ENCODE data around the gene CNIH2. TPM values are rescaled to one million over a fixed set of nuclear protein-coding genes. Genes with fewer than 3 reads are reported as not detected.

The CNIH2 gene
- polyA plus RNA-seq, 3 donors: 0.16 to 1.3 TPM; not detected in 1

DNA sequence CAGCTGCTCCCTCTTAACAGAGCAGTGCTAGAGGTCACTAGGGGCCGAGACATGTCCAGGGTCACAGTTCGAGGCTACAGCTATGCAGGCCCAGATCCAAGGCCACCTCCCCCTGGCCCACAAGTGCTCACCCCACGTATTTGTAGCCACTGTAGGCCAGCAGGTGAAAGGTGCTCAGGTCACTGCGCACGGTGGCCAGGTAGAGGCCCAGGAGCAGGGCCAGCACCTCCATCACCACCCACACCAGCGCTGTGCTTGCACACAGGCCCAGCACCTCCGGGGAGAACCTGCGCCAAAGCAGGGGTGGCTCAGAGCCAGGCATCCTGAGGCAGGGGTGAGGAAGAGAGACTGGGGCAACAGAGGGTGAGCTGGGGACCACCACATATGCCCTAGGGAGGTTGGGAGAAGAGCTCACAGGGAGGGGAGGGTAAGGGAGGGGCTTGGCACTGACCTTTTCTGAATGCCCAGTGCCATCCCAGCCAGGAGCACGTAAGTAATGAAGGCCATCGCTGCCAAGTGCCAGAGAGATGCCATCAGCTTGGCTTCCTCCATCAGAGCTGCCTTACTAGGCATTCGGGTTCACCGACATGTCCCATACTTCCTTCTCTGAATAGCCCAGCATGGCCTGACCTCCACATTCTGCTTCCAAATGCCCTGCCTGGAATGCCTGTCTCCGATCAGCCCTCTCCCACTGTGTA lies 7.4 kb downstream of the CNIH2 start:
- H3K27ac ChIP-seq (ENCODE audit: low read depth, low read length): no peak overlapping the region
- WGBS, 3 donors: 82 to 91% (median 84%) methylated on average over 13 of the region's 13 CpGs

DNA sequence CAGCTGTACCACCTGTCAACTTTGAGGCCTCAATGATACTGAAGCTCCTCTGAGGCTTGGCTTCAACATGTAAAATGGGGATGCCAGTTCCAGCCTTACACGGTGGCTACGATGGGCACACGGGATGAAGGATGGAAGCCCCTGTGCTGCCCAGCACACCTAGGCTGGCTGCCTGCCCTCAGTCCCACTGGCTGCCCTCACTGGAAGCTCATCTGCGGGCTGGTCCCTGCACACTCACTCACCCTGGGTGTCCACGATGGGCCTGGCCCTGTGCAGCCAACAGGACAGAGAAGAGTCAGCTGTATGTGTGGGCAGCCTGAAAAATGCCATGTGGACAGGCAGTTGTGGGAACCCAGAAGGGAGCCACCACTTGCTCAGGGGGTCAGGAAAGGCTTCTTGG lies 8.7 kb downstream of the CNIH2 start:
- no peak overlapping the region for H3K27ac ChIP-seq (ENCODE audit: low read depth, low read length)
- 84 to 85% (median 85%) methylated on average over 5 of the region's 5 CpGs for whole genome bisulfite sequencing, 3 donors

DNA sequence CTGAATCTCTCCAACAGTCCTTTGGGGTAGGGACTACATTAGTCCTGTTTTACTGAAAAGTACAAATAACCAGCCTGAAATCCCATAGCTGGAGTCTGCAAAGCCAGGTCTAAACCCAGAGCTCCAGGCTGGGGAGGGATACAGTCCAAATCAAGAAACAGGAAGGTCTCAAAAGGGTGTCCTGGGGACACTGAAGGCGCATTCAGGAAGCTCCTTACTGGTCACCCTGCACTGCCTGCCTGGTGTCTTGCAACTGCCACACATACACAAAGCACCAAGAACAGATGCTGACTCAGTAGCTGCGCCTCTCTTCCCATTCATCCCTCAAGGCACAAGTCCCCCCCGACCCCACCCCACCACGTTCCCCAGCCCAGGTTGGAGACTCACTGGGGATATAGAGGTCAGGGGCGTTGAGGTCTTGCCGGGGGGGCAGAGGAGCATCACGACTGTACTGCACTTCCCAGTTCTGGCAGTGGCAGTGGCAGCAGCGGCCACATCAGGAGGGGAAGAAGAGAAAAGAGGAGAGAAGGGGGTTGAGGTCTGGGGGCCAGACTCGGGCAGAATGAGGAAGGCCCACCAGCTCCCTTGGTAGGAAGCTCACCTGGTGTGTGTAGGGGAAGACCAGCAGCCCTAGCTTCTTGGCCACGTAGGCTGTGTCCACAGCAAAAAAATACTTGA lies 9.4 kb downstream of the CNIH2 start:
- 55 to 69% (median 59%) methylated on average over 10 of the region's 10 CpGs for WGBS, 3 donors
- no peak overlapping the region for H3K27ac ChIP-seq (ENCODE audit: low read depth, low read length)

DNA sequence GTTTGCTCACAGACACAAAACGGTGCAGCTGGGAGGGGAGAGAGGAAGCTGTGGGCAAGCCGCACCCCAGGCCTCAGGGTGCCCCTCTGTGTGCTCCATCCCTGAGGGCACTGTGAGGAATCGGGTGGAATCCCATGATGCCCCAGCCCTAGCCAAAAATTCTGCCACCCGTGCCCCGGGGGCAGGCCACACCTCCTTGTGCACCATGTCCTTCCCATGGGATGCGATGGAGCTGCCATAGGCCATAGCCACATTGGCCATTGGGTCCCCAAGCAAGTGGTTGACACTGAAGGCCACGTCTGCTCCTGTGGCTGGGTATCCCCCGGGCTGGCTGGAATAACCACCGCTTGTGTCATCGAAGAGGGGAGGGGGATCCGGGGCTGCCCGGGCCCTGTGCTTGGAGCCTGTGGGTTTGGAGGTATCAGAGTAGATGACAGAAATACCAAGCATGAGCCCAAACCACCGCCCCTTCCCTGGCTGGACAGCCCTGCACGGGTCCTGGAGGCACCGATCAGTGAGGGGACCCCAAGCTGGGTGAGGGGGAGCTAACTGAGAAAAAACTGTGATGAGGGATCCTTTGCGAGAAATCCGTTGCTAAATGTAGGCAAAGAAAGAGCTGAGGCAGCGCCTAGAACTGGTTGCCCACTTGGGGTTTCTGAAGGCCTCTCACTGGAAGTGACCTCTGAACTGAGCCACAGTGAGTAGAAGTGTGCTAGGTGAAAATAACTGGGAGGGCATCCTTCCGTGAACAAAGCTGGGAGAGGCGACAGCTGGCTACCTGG lies 10.1 kb downstream of the CNIH2 start:
- H3K27ac ChIP-seq (ENCODE audit: low read depth, low read length): no peak overlapping the region
- WGBS, 3 donors: 29 to 37% (median 35%) methylated on average over 19 to 20 of the region's 20 CpGs

DNA sequence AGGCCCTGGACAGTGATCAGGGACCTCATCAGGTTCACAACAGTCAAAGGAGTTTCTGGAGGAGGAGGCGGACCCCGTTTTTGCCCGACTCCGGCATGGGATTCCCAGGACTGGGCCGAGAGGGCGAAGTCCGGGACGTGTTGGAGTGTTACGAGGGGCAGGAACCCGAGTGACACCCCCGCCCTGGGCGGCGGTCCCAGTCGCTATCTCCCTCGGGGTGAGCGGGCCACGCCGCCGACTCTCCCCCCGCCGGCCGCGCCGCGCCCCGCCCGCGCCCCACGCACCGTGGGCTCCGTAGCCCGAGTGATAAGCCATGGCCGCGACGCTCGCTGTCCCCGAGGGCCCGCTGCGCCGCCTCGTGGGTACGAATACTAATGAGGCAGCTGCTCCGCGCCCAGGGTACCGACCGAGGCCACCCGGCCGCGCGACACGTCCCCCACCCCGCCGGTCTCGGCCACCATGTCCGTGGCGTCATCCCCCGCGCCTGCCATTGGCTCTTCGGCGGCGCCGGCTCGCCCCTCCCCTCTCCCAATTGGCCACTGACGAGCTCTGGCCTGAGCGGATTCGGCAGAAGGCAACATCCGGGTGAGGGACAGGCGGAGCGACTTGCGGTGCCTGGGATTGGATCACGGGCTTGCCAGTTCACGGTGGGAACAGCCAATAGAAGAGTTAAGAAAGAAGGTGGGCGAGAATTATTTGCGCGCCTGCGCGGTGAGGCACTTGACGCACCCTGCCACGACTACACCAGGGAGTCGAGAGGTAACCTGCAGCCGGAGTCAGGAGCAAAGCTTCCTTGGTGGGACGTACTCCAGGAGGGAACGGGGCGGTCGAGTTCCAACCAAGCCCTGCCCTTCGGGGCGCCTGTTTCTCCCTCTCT lies 10.9 kb downstream of the CNIH2 start, which contains the start of gene YIF1A:
YIF1A (minus strand) TSS at position 473 of the 877 bp plus-strand sequence; CDS start at position 315, 158 bp downstream.
- peak within 1 kb of the TSS; percentile 55 for H3K27ac ChIP-seq (ENCODE audit: low read depth, low read length)
- 0% methylated on average over 69 to 87 of the region's 87 CpGs for WGBS, 3 donors

DNA sequence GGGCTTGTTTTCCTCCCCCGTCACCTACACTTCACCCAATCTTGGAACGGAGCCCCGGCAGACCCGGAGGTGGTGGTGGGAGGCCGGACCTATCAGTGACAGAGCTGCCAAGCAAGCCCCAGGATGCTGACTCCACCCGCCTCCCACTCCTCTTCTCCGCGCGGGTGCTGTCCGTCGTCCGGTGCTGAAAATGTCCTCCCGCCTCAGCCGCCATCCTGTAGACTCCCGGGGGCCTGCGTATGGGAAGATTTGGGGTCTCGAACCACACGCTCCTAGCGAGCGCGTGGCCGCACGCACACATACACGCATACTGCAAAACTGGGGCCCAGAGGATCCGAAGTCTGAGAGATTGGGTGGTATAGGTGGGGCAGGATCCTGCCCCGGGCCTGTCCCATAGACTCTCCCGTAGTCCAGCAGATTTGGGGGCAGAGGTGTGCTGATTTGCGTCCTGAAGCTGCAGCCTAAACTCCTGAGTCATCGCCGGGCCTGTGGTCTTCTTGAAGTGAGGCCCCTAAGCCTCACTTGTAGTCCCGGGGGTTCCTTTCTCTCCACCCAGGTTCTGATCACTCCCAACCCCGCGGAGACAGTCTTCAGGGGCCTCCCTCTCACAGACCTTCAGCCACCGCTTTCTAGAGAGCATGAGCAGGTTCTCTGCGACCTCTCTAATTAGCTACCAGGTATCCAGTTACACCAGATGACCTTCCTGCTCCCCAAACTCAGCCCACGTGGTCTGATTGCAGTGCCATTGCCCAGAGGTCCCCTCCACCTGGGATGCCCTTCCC lies 11.8 kb downstream of the CNIH2 start:
- 9 to 11% (median 11%) methylated on average over 33 to 36 of the region's 36 CpGs for WGBS, 3 donors
- no peak overlapping the region for H3K27ac ChIP-seq (ENCODE audit: low read depth, low read length)

DNA sequence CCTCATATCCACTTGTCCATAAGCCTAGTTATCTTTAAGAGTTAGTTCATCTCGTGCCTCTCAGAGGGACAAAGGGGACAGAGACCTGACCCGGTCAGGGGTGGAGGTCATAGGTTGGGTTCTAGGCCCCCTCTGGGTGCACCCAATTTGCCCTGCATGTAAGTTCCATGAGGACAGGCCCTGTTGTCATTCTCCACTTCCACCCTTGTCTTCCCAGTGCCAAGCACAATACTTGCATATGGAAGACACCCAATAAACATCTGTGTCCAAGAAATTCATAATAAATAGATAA lies 12.3 kb downstream of the CNIH2 start:
- WGBS, 3 donors: 73 to 85% (median 75%) methylated on average over 2 of the region's 2 CpGs
- no peak overlapping the region for H3K27ac ChIP-seq (ENCODE audit: low read depth, low read length)

DNA sequence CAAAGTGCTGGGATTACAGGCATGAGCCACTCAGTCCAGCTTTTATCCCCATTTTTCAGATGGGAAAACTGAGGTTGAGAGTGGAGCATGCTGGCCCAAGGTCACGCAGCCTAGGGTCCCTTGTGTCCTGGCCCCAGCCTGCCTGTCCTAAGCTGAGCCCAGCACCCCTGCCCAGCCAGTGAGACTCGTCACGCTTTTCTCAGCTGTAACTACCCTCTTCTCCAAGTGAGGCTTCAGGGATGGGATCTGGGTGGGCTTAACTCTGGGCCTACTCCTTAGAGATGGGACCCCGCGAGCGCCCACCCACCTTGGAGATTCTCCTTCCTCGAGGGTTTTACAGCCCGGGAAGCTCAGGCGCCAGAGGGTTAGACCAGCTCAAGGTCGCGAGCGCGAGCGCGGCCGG lies 13.3 kb downstream of the CNIH2 start:
- 12 to 17% (median 17%) methylated on average over 16 of the region's 16 CpGs for WGBS, 3 donors
- H3K27ac ChIP-seq (ENCODE audit: low read depth, low read length): no peak overlapping the region

DNA sequence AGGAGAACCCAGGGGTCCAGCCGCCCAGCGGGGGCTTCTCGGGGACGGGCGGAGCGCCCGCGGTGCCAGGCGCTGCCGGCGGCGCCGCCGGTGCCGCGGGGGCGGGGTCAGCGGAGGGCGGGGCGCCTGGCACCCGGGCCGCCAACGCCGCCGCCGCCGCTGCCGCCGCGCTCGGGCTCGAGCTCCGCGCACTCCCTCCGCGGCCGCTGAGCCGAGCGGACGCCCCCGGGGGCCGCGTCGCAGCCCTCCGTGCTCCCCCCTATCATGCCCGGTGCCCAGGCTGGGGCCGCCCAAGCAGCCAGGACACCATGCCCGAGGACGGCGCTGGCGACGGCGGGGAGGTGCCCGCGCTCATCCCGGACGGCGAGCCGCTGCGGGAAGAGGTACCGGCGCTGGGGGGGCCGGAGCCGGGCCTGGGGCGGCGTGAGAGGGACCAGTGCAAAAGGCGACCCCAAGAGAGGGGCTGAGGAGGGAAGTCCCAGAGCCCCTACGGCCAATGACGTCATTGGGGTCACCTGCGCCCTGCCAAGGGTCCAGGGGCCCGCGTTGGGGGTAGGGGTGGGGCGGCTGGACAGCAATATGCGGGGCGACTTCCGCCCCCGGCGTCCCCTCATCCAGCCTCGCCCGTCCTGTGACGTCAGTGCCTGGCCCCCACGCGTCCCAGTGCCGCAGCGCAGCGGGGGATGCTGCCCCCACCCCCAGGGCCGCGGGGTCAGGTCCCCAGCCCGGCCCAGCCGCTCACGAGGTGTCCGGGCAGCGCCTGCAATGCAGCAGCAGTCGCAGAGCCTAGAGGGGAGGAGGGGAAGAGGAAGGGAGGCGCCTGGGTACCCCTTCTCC lies 13.9 kb downstream of the CNIH2 start, which contains the start of gene TMEM151A:
TMEM151A (plus strand) TSS at position 189 of the 837 bp plus-strand sequence; CDS start at position 309, 120 bp downstream.
- WGBS, 3 donors: 1 to 2% (median 2%) methylated on average over 60 to 95 of the region's 95 CpGs
- no peak within 1 kb of the TSS for H3K27ac ChIP-seq (ENCODE audit: low read depth, low read length)

DNA sequence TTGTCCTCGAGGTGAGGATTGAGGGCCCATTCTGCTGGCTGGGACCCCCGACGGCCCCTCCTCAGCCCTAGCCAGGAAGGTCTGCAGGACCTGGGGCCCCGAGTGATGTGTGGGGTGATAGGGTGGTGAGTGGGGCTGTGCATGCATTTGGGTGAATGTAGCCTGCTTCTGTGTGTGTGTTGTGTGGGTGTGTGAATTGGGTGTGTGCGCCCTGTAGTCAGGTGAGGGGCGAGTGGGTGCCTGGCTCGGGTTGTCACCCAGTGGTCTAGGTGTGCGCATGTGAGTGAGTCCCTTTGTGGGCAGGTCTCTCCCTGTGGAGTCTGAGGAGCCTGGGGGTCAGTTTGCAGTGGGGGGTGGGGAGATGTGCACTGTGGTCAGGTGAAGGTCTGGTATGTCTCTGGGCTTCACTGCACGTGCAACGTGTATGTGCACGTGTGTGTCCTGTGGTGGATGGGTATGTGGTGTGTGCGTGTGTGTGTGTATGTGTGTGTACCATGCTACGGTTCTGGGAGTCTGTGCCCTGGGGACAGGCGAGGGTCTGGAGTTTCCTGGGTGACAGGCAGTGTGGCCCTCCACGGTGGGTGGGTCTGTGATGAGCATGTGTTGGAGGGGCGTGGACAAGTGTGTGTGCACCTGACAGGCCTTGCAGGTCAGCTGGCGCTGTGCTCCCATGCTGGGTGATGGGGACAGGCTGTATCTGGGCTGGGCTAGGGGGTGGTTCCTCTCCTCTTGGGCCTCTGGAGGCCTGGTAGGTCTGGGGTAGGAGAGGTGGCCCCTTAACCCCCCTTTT lies 14.8 kb downstream of the CNIH2 start:
- WGBS, 3 donors: 49 to 51% (median 50%) methylated on average over 16 to 17 of the region's 17 CpGs
- H3K27ac ChIP-seq (ENCODE audit: low read depth, low read length): no peak overlapping the region

DNA sequence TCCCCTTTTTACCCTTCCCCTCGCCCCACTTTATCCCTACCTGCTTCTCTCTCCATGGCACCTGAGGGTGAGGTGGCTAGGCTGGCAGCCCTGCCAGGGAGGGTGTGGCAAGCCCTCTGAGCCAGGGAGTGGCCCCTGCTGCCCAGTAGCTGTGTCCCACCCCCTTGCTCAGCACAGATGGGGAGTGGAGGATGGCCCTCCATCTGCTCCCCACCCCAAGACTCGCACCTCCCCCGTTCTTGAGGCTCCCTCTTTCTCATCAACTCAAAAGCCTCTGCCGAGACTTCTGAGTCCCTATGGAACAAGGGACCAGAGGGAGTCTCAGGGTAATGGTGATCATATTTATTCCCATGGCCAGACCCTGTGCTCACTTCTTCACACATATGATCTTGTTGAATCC lies 15.4 kb downstream of the CNIH2 start:
- no peak overlapping the region for H3K27ac ChIP-seq (ENCODE audit: low read depth, low read length)
- 78 to 84% (median 80%) methylated on average over 4 of the region's 4 CpGs for WGBS, 3 donors

DNA sequence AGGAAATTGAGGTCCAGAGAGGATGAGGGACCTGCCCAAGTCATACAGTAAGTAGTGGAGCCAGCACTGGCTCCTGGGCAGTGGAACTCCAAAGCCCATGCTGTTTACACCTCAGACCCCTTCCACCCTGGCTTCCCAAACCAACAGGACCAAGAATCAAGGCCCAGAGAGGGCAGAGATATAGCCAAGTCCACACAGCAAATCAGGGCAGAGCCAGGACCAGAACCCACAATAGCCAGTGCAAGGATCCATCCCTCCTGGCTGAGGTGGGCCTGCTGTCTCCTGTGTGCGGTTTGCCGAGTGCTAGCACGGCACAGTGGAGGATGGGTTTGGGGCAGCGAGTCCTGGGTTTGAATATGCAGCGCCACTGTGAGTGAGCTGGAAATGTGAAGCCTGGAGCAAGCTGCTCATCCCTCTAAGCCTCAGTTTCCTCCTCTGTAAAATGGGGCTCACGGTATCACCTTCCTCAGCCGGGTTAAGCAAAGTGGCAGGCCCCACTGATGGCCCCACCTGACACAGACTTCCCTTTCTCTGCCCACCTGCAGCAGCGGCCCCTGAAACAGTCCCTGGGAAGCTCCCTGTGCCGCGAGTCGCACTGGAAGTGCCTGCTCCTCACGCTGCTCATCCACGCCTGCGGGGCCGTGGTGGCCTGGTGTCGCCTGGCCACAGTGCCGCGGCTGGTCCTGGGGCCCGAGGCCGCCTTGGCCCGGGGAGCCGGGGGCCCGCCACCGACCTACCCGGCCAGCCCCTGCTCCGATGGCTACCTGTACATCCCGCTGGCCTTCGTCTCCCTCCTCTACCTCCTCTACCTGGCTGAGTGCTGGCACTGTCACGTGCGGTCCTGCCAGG lies 16.0 kb downstream of the CNIH2 start:
- WGBS, 3 donors: 76 to 83% (median 81%) methylated on average over 28 to 30 of the region's 30 CpGs

DNA sequence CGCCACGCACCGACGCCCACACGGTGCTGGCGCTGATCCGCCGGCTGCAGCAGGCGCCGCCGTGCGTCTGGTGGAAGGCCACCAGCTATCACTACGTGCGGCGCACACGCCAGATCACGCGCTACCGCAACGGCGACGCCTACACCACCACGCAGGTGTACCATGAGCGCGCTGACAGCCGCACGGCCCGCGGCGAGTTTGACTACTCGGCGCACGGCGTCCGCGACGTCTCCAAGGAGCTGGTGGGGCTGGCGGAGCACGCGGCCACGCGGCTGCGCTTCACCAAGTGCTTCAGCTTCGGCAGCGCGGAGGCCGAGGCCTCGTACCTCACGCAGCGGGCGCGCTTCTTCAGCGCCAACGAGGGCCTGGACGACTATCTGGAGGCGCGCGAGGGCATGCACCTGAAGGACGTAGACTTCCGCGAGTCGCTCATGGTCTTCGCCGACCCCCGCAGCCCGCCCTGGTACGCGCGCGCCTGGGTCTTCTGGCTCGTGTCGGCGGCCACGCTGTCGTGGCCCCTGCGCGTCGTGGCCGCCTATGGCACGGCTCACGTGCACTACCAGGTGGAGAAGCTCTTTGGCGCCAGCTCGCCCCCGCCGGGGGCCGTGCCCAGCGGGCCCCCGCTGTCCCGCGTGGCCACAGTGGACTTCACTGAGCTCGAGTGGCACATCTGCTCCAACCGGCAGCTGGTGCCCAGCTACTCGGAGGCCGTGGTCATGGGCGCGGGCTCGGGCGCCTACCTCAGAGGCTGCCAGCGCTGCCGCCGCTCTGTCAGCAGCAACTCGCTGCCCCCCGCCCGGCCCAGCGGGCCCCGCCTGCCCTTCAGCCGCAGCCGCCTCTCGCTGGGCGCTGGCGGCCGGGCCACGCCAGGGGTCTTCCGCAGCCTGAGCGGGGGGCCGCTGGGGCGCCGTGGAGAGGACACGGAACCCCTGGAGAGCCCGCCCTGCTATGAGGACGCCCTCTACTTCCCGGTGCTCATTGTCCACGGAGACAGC lies 16.9 kb downstream of the CNIH2 start:
- 79 to 85% (median 80%) methylated on average over 105 to 123 of the region's 123 CpGs for WGBS, 3 donors
- H3K27ac ChIP-seq (ENCODE audit: low read depth, low read length): no peak overlapping the region

More for the DNA sequence above, 16.0 kb downstream of the CNIH2 start:
- no peak overlapping the region for H3K27ac ChIP-seq (ENCODE audit: low read depth, low read length)

DNA sequence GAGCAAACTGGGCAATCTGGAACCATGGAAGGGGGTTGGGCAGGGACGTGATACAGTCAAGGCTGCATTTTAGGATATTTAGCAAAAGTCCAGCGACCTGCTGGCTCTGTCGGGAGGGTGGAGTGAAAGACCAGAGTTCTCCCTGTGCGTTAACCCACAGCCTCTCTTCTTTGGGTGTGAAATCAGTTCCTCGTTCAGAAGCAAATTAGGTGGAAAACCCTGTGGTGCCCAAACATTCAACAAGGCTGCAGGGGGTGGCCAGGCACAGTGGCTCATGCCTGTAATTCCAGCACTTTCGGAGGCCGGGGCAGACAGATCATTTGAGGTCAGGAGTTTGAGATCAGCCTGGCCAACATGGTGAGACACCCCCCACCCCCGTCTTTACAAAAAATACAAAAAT lies 19.6 kb downstream of the CNIH2 start:
- H3K27ac ChIP-seq (ENCODE audit: low read depth, low read length): no peak overlapping the region
- 47 to 62% (median 53%) methylated on average over 8 of the region's 8 CpGs for WGBS, 3 donors
